Measurements from ENCODE around the gene KCNK7.

KCNK7 gene

DNA sequence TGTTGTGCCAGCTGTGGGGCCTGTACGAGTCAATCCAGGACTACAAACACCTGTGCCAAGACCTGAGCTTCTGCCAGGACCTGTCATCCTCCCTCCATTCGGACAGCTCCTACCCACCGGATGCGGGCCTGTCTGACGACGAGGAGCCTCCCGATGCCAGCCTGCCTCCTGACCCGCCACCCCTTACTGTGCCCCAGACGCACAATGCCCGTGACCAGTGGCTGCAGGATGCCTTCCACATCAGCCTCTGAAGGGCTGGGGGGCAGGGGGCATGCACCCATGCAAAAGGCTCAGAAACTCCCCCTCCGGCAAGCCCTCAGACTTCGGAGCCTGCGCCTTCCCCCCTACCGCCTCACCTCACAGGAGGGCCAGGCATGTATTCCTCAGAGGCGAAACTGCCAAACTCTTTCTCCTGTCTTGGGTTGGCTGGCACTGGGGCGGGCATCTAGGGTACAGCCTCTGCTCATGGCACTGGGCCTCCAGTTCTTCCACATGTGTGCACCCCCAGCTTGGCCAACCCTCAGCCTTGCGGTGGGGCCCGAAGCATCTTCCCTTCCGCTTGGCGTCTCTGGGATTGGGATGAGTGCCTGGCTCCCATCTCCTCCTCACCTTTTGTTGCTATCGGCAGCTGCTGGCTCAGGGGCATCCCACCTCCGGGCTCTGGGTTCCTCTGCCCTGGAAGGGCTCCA lies 22.1 kb downstream of the KCNK7 start:
- H3K27ac ChIP-seq = peak overlapping the region; percentile 98
- TF ChIP-seq, protein P1, sequence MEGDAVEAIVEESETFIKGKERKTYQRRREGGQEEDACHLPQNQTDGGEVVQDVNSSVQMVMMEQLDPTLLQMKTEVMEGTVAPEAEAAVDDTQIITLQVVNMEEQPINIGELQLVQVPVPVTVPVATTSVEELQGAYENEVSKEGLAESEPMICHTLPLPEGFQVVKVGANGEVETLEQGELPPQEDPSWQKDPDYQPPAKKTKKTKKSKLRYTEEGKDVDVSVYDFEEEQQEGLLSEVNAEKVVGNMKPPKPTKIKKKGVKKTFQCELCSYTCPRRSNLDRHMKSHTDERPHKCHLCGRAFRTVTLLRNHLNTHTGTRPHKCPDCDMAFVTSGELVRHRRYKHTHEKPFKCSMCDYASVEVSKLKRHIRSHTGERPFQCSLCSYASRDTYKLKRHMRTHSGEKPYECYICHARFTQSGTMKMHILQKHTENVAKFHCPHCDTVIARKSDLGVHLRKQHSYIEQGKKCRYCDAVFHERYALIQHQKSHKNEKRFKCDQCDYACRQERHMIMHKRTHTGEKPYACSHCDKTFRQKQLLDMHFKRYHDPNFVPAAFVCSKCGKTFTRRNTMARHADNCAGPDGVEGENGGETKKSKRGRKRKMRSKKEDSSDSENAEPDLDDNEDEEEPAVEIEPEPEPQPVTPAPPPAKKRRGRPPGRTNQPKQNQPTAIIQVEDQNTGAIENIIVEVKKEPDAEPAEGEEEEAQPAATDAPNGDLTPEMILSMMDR (conservative IDR thresholded peaks at IDR 0.05; ENCODE audit: low read depth) = no peak
- ChIA-PET CTCF (interaction anchor here (0.6 to 4.7 kb wide), 8 partner anchors 14 to 512 kb away, joined by 3 to 95 read pairs (median 4); no protein-coding TSS in a partner anchor), POLR2A (ENCODE audit: low non-redundant PET) (interaction anchor here (2.7 kb wide), 1 partner anchor 33 kb away, joined by 16 read pairs; no protein-coding TSS in a partner anchor)
- no peak for DNase-seq (ENCODE audit: low spot score)

DNA sequence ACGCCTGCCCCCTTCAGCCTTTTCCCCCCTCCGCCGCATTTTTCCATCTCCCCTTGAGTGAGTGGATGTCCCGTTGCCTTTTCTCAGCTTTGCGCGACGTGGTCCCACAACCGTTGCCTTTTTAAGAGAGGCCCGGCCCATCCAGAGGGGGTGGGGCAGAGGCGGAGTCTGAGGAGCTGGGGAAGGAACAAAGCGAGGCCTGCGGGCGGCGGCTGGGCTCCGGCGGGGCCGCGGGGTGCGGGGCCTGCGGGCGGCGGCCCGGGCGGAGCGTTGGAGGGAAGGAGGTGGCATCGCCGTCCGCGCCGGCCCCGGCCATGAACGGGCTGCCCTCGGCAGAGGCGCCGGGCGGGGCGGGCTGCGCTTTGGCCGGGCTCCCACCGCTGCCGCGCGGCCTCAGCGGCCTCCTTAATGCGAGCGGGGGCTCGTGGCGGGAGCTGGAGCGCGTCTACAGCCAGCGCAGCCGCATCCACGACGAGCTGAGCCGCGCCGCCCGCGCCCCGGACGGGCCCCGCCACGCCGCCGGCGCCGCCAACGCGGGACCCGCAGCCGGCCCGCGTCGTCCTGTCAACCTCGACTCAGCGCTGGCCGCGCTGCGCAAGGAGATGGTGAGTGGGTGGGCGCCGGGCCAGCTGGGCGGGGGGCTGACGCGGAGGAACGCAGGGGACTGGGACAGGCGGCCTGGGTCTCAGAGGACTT lies 23.1 kb downstream of the KCNK7 start, which contains the start of gene FAM89B:
Gene FAM89B (plus strand): TSS at position 183 of the 696 bp plus-strand sequence. CDS start 132 bp downstream, at position 315.
- POLR2A ChIA-PET (ENCODE audit: low non-redundant PET) = interaction anchor here (0.5 to 2.7 kb wide), 3 partner anchors 31 to 150 kb away, joined by 3 to 16 read pairs (median 6); partner anchors contain the start of gene NEAT1

DNA sequence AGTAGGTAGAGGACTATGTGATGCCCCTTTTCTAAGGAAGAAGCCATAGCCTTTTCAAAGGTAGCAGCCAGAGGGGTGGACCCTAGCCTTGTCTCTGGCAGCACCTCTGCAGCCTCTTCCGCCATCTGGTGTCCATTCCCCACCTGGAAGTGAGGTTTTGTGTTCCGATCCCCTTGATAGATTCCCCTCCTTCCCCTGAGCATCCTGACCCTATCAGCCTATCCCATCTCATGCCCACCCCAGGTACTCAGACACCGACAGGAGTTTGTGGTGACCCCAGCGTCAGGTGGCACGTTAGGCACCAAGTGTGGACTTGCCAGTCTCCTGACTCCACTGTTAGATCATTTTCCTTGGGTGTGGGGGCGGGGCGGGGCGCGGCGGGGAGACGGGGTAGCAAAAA lies 23.7 kb downstream of the KCNK7 start:
- H3K27ac ChIP-seq = peak overlapping the region; percentile 98
- CTCF ChIA-PET = interaction anchor here (0.8 to 4.7 kb wide), 6 partner anchors 11 to 95 kb away, joined by 4 to 95 read pairs (median 4); no protein-coding TSS in a partner anchor
- peak; percentile 65 for DNase-seq (ENCODE audit: low spot score)

More for the DNA sequence above, 23.1 kb downstream of the KCNK7 start, which contains the start of gene FAM89B:
- CTCF ChIA-PET = interaction anchor here (0.6 to 4.7 kb wide), 9 partner anchors 13 to 156 kb away, joined by 3 to 95 read pairs (median 4); no protein-coding TSS in a partner anchor
- TF ChIP-seq, protein P1 (conservative IDR thresholded peaks at IDR 0.05; ENCODE audit: low read depth) = no peak
- DNase-seq (ENCODE audit: low spot score) = peak; percentile 77
- peak within 1 kb of the TSS; percentile 98 for H3K27ac ChIP-seq

DNA sequence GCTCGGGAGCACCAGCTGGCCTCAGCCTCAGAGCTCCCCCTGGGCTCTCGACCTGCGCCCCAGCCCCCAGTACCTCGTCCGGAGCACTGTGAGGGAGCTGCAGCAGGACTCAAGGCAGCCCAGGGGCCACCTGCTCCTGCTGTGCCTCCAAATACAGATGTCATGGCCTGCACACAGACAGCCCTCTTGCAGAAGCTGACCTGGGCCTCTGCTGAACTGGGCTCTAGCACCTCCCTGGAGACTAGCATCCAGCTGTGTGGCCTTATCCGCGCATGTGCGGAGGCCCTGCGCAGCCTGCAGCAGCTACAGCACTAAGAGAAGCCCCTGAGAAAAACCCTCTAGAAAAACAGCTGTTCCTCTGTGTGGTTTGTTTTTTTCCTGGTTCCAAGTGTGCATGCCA lies 24.2 kb downstream of the KCNK7 start:
- ChIA-PET POLR2A (ENCODE audit: low non-redundant PET) (interaction anchor here (2.7 kb wide), 1 partner anchor 30 kb away, joined by 16 read pairs; no protein-coding TSS in a partner anchor), CTCF (interaction anchor here (0.6 to 4.7 kb wide), 6 partner anchors 10 to 95 kb away, joined by 3 to 95 read pairs (median 4); no protein-coding TSS in a partner anchor)
- H3K27ac ChIP-seq = peak overlapping the region; percentile 98
- DNase-seq (ENCODE audit: low spot score) = no peak
- TF ChIP-seq, protein P1 (conservative IDR thresholded peaks at IDR 0.05; ENCODE audit: low read depth) = no peak

More for the DNA sequence above, 23.7 kb downstream of the KCNK7 start:
- TF ChIP-seq, protein P1 (conservative IDR thresholded peaks at IDR 0.05; ENCODE audit: low read depth) = peak; percentile 51
- POLR2A ChIA-PET (ENCODE audit: low non-redundant PET) = interaction anchor here (2.7 kb wide), 1 partner anchor 31 kb away, joined by 16 read pairs; no protein-coding TSS in a partner anchor

DNA sequence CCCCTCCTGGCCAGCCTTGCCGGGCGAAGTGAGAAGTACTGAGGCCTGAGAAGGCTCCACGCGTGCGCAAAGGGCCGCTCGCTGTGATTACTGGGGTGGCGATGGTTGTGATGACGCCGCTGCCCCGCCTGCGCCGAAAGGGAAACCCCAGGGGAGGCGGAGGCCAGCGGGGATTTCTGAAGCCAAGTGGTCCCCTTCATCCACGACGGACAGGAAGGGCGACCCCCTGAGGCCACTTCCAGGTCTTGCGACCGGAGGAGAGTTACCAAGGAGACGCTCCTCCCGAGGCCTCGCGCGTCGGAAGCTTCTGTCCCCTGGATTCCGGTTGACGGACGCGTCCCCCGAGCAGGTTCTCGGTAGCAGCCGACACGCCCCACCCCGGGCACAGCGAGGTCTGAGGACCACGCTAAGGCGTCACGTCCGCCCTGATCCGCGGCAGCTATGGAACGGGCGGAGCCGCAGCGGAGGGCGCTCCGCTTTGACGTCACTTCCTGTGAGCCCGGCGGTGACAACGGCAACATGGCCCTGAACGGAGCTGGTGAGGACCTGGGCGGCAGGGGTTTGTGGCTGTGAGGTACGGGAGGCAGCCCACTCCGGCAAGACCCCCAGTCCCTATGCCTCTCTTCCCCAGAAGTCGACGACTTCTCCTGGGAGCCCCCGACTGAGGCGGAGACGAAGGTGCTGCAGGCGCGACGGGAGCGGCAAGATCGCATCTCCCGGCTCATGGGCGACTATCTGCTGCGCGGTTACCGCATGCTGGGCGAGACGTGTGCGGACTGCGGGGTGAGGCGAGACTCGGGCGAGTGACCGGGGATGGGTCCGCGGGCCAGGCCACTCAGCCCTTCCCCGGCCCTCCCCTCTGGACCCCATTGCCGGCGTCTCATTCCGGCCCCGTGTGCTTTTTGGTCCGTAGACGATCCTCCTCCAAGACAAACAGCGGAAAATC lies 25.4 kb downstream of the KCNK7 start, which contains the start of gene ZNRD2:
Gene ZNRD2 (plus strand): TSS at position 505 of the 946 bp plus-strand sequence. CDS start 15 bp downstream, at position 520.
- ChIA-PET POLR2A (ENCODE audit: low non-redundant PET) (interaction anchor here (1.2 kb wide), 1 partner anchor 30 kb away, joined by 10 read pairs; no protein-coding TSS in a partner anchor), CTCF (interaction anchor here (0.6 to 4.7 kb wide), 5 partner anchors 10 to 1107 kb away, joined by 3 to 95 read pairs (median 3); no protein-coding TSS in a partner anchor)
- peak; percentile 94 for DNase-seq (ENCODE audit: low spot score)
- H3K27ac ChIP-seq = peak within 1 kb of the TSS; percentile 98
- TF ChIP-seq, protein P1 (conservative IDR thresholded peaks at IDR 0.05; ENCODE audit: low read depth) = peak; percentile 71
